ENCODE measurements around the gene EDRF1.

The EDRF1 gene

GRCh38 chr10:125699562-125700143 lies 19.9 kb upstream of the EDRF1 start:
- no peak for ATAC-seq
- TF ChIP-seq POU6F1 (CRISPR knock-in tag; IDR thresholded peaks at IDR 0.05; ENCODE audit: borderline replicate concordance, low read depth), result no peak
- TF ChIP-seq OSR1 (CRISPR knock-in tag; IDR thresholded peaks at IDR 0.05), result no peak
- no peak for TF ChIP-seq ESRRG (CRISPR knock-in tag; IDR thresholded peaks at IDR 0.05)
- TF ChIP-seq ARNTL (CRISPR knock-in tag; IDR thresholded peaks at IDR 0.05; ENCODE audit: borderline replicate concordance, low read depth), result no peak
- TF ChIP-seq ZNF8 (CRISPR knock-in tag; IDR thresholded peaks at IDR 0.05), result no peak
- no peak for TF ChIP-seq ISL1 (CRISPR knock-in tag; IDR thresholded peaks at IDR 0.05)
- no peak for TF ChIP-seq ZNF70 (CRISPR knock-in tag; IDR thresholded peaks at IDR 0.05)
- no peak for TF ChIP-seq CREB5 (CRISPR knock-in tag; IDR thresholded peaks at IDR 0.05; ENCODE audit: low read depth)
- no peak for TF ChIP-seq PPARA (CRISPR knock-in tag; IDR thresholded peaks at IDR 0.05; ENCODE audit: borderline replicate concordance)
- no peak for TF ChIP-seq SNAI2 (CRISPR knock-in tag; IDR thresholded peaks at IDR 0.05)
- no peak for TF ChIP-seq ZFP3 (CRISPR knock-in tag; IDR thresholded peaks at IDR 0.05)
- TF ChIP-seq TOX (CRISPR knock-in tag; IDR thresholded peaks at IDR 0.05; ENCODE audit: borderline replicate concordance), result no peak
- TF ChIP-seq ZNF565 (CRISPR knock-in tag; conservative IDR thresholded peaks at IDR 0.05; ENCODE audit: low read depth), result no peak
- no peak for TF ChIP-seq RARB (CRISPR knock-in tag; IDR thresholded peaks at IDR 0.05)
- no peak for TF ChIP-seq GLIS3 (CRISPR knock-in tag; IDR thresholded peaks at IDR 0.05)

- TF ChIP-seq ZC3H10 (CRISPR knock-in tag; IDR thresholded peaks at IDR 0.05) (no peak), ZNF565 (CRISPR knock-in tag; conservative IDR thresholded peaks at IDR 0.05; ENCODE audit: low read depth) (no peak), ZNF70 (CRISPR knock-in tag; IDR thresholded peaks at IDR 0.05) (no peak), GLIS3 (CRISPR knock-in tag; IDR thresholded peaks at IDR 0.05) (no peak), CREB5 (CRISPR knock-in tag; IDR thresholded peaks at IDR 0.05; ENCODE audit: low read depth) (no peak), RARB (CRISPR knock-in tag; IDR thresholded peaks at IDR 0.05) (no peak), ARNTL (CRISPR knock-in tag; IDR thresholded peaks at IDR 0.05; ENCODE audit: borderline replicate concordance, low read depth) (no peak), ZNF8 (CRISPR knock-in tag; IDR thresholded peaks at IDR 0.05) (no peak), POU6F1 (CRISPR knock-in tag; IDR thresholded peaks at IDR 0.05; ENCODE audit: borderline replicate concordance, low read depth) (no peak), PPARA (CRISPR knock-in tag; IDR thresholded peaks at IDR 0.05; ENCODE audit: borderline replicate concordance) (no peak), ISL1 (CRISPR knock-in tag; IDR thresholded peaks at IDR 0.05) (no peak)
- peak; percentile 59; the same call in 1 of the 3 replicates for ATAC-seq
Measured at GRCh38 chr10:125700355-125700911, 19.1 kb upstream of the EDRF1 start.

- no peak for TF ChIP-seq PATZ1 (CRISPR knock-in tag; IDR thresholded peaks at IDR 0.05; ENCODE audit: borderline replicate concordance)
- no peak for TF ChIP-seq ZNF8 (CRISPR knock-in tag; IDR thresholded peaks at IDR 0.05)
- TF ChIP-seq CREB5 (CRISPR knock-in tag; IDR thresholded peaks at IDR 0.05; ENCODE audit: low read depth), result no peak
- no peak for TF ChIP-seq RARB (CRISPR knock-in tag; IDR thresholded peaks at IDR 0.05)
- no peak for TF ChIP-seq ZNF565 (CRISPR knock-in tag; conservative IDR thresholded peaks at IDR 0.05; ENCODE audit: low read depth)
- no peak for TF ChIP-seq OSR1 (CRISPR knock-in tag; IDR thresholded peaks at IDR 0.05)
- TF ChIP-seq TOX (CRISPR knock-in tag; IDR thresholded peaks at IDR 0.05; ENCODE audit: borderline replicate concordance), result no peak
- TF ChIP-seq ZNF70 (CRISPR knock-in tag; IDR thresholded peaks at IDR 0.05), result no peak
- TF ChIP-seq TCF4 (CRISPR knock-in tag; IDR thresholded peaks at IDR 0.05; ENCODE audit: borderline replicate concordance), result no peak
- TF ChIP-seq POU6F1 (CRISPR knock-in tag; IDR thresholded peaks at IDR 0.05; ENCODE audit: borderline replicate concordance, low read depth), result no peak
- no peak for TF ChIP-seq ISL1 (CRISPR knock-in tag; IDR thresholded peaks at IDR 0.05)
- TF ChIP-seq ARNTL (CRISPR knock-in tag; IDR thresholded peaks at IDR 0.05; ENCODE audit: borderline replicate concordance, low read depth), result no peak
- peak; percentile 71 for ATAC-seq
Measured at GRCh38 chr10:125707541-125708468, 11.7 kb upstream of the EDRF1 start.
